DND-41 (cell line): Measurements from ENCODE around the gene RASGRF1.

ENCODE experiments used
- ATAC-seq: fragments of 200-7000 bp; cut with Tn5 transposase; 3 replicates; pipeline ENCODE4 v1.9.1; 2021; ENCODE audit warnings: low read depth; ENCODE audit not compliant: insufficient read depth
- DNase-seq: peaks from one replicate; pipeline ENCODE4 v3.0.0-alpha.2; 2020
- H2AFZ ChIP-seq: 2 replicates; pipeline ENCODE4 v1.6.0; 2012; ENCODE audit warnings: low read depth, low read length
- H3K27ac ChIP-seq: 2 replicates; pipeline ENCODE4 v1.5.1; 2012; ENCODE audit warnings: low read length, inconsistent platforms
- H3K27me3 ChIP-seq: fragments of 200-600 bp; sonication (generic); 2 replicates; pipeline ENCODE4 v1.6.0; 2012; ENCODE audit warnings: low read length, mild to moderate bottlenecking, inconsistent platforms; ENCODE audit not compliant: insufficient read depth, poor library complexity
- H3K36me3 ChIP-seq: 2 replicates; pipeline ENCODE4 v1.5.1; 2012; ENCODE audit warnings: low read length, inconsistent platforms; ENCODE audit not compliant: insufficient read depth
- H3K4me1 ChIP-seq: 2 replicates; pipeline ENCODE4 v1.5.1; 2012; ENCODE audit warnings: mild to moderate bottlenecking, low read length; ENCODE audit not compliant: insufficient read depth
- H3K4me2 ChIP-seq: 2 replicates; pipeline ENCODE4 v1.6.0; 2012; ENCODE audit warnings: mild to moderate bottlenecking, moderate library complexity, low read length, inconsistent platforms; ENCODE audit not compliant: insufficient read depth
- H3K4me3 ChIP-seq, 2 experiments: fragments of 200-600 bp in 1 of 2; shearing (Covaris generic) in 1 of 2; 2 replicates each; pipeline ENCODE4 v1.5.1; 2012 to 2016; ENCODE audit warnings: inconsistent platforms in 2 of 2, low read length in 2 of 2, mild to moderate bottlenecking in 2 of 2, low read depth in 1 of 2, moderate library complexity in 1 of 2
- H3K79me2 ChIP-seq: 2 replicates; pipeline ENCODE4 v1.6.0; 2012; ENCODE audit warnings: low read length, inconsistent platforms; ENCODE audit not compliant: insufficient read depth
- H3K9ac ChIP-seq: 2 replicates; pipeline ENCODE4 v1.6.0; 2012; ENCODE audit warnings: low read depth, mild to moderate bottlenecking, inconsistent platforms, low read length, moderate library complexity
- H3K9me3 ChIP-seq: 2 replicates; pipeline ENCODE4 v1.5.1; 2012; ENCODE audit warnings: low read length, moderate library complexity, mild to moderate bottlenecking, inconsistent platforms; ENCODE audit not compliant: insufficient read depth, severe bottlenecking
- H4K20me1 ChIP-seq: 2 replicates; pipeline ENCODE4 v1.6.0; 2012; ENCODE audit warnings: low read length; ENCODE audit not compliant: insufficient read depth
- CTCF ChIP-seq: IDR thresholded peaks from 2 replicates; pipeline ENCODE4 v1.5.1; 2012; ENCODE audit warnings: borderline replicate concordance, low read length, moderate library complexity, mild to moderate bottlenecking; ENCODE audit not compliant: poor library complexity, severe bottlenecking; ENCODE audit errors: extremely low read depth
- EZH2 ChIP-seq: IDR thresholded peaks from 3 replicates; pipeline ENCODE4 v1.6.1; 2012; ENCODE audit warnings: borderline replicate concordance, low read depth, mild to moderate bottlenecking, moderate library complexity, low read length, inconsistent platforms; ENCODE audit not compliant: severe bottlenecking

Gene RASGRF1

GRCh38 chr15:78925956-78926743 lies 164.4 kb downstream of the RASGRF1 start:
- H3K27ac ChIP-seq: no peak overlapping the region
- no peaks in the 10 kb centered on the region for H3K9me3 ChIP-seq
- H4K20me1 ChIP-seq: no peaks in the 10 kb centered on the region; the same call in 1 of the 2 replicates
- DNase-seq: no peak
- ATAC-seq: no peak
- H3K9ac ChIP-seq: no peak overlapping the region
- H3K79me2 ChIP-seq: no peaks in the 10 kb centered on the region
- no peak overlapping the region for H2AFZ ChIP-seq
- H3K4me1 ChIP-seq: no peaks in the 10 kb centered on the region
- H3K4me2 ChIP-seq: no peak overlapping the region
- TF ChIP-seq EZH2 (no peak), CTCF (no peak)
- peaks cover 29% of the 10 kb centered on the region for H3K36me3 ChIP-seq
- no peaks in the 10 kb centered on the region for H3K27me3 ChIP-seq
- no peak overlapping the region for H3K4me3 ChIP-seq

- Histone ChIP-seq H3K9me3 (no peaks in the 10 kb centered on the region), H3K4me1 (no peaks in the 10 kb centered on the region), H2AFZ (no peak overlapping the region), H3K27me3 (no peaks in the 10 kb centered on the region), H3K27ac (no peak overlapping the region), H4K20me1 (no peaks in the 10 kb centered on the region; the same call in 1 of the 2 replicates), H3K4me3 (no peak overlapping the region), H3K36me3 (peaks cover 31% of the 10 kb centered on the region), H3K79me2 (no peaks in the 10 kb centered on the region), H3K9ac (no peak overlapping the region), H3K4me2 (no peak overlapping the region)
- DNase-seq (no peak), ATAC-seq (no peak)
- TF ChIP-seq EZH2 (no peak), CTCF (no peak)
Measured at GRCh38 chr15:78925076-78925624, 165.4 kb downstream of the RASGRF1 start.

GRCh38 chr15:78923480-78924360 lies 166.9 kb downstream of the RASGRF1 start:
- Histone ChIP-seq H3K4me3 (no peak overlapping the region), H3K27me3 (no peaks in the 10 kb centered on the region), H2AFZ (no peak overlapping the region), H4K20me1 (no peaks in the 10 kb centered on the region; the same call in 1 of the 2 replicates), H3K4me1 (no peaks in the 10 kb centered on the region), H3K9me3 (no peaks in the 10 kb centered on the region), H3K4me2 (no peak overlapping the region), H3K9ac (no peak overlapping the region), H3K79me2 (no peaks in the 10 kb centered on the region), H3K36me3 (peaks cover 40% of the 10 kb centered on the region), H3K27ac (no peak overlapping the region)
- DNase-seq (no peak), ATAC-seq (no peak)
- no peak for TF ChIP-seq EZH2
- no peak for TF ChIP-seq CTCF
